HG02970 (cell line): Measurements from ENCODE around the gene ZNF225.
"Not testable (repeated sequence)": the region's sequence is repeated elsewhere in the genome, so short reads cannot be mapped to it uniquely, and the experiment has no call there.

Experiments
- ATAC-seq: cut with Tn5 transposase; IDR thresholded peaks from one replicate; pipeline ENCODE4 v1.9.1; 2021; ENCODE audit warnings: mild to moderate bottlenecking, moderate library complexity, moderate number of reproducible peaks; ENCODE audit not compliant: unreplicated experiment, low FRiP score

The ZNF225 gene

DNA sequence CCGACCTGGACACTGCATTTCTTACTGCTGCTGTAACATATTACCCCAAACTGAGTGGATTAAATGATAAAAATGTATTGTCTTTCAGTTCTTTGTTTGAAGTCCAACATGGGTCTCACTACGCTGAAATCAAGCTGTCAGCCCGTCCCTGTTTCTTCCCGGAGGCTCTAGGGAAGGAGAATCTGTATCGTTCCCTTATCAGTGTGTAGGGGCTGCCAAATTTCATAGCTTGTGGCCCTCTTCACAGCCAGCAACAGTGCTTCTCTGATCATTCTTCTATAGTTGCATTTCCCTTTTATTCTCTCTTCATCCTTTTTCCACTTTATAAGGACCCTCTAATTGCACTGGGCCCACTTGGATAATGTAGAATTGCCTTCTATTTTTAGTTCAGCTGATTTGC is 38.3 kb downstream of the ZNF225 start:
- ATAC-seq = no peak

DNA sequence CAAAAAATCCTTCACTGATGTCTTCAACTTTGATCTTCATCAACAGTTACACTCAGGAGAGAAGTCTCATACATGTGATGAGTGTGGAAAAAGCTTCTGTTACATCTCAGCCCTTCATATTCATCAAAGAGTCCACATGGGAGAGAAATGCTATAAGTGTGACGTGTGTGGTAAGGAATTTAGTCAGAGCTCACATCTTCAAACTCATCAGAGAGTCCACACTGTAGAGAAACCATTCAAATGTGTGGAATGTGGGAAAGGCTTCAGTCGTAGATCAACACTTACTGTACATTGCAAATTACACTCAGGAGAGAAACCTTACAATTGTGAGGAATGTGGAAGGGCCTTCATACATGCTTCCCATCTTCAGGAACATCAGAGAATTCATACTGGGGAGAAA is 43.3 kb downstream of the ZNF225 start:
- ATAC-seq = no peak

- no peak for ATAC-seq
Observed at GRCh38 chr19:44163789-44164188, 50.6 kb downstream of the ZNF225 start.

DNA sequence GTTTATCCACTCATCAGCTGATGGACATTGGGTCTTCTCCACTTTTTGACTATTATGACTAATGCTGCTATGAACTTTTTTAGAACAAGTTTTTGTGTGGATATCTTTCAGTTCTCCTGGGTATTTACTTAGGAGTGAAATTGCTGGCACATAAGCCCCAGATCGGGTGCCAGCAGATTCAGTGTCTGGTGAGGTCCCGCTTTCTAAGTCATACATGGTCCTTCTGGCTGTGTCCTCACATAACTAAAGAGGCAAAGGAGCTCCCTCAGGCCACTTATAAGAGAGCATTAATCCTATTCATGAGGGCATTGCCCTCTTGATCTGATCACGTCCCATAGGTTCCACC is 51.1 kb downstream of the ZNF225 start:
- no peak for ATAC-seq

GRCh38 chr19:44164673-44165512 is 51.7 kb downstream of the ZNF225 start, which contains the start of gene ZNF226:
ZNF226 (plus strand) TSS chr19:44165100; CDS start chr19:44170081, 4,981 bp downstream.
- ATAC-seq = no peak

GRCh38 chr19:44170660-44171059 is 57.5 kb downstream of the ZNF225 start:
- ATAC-seq = not testable (repeated sequence)

DNA sequence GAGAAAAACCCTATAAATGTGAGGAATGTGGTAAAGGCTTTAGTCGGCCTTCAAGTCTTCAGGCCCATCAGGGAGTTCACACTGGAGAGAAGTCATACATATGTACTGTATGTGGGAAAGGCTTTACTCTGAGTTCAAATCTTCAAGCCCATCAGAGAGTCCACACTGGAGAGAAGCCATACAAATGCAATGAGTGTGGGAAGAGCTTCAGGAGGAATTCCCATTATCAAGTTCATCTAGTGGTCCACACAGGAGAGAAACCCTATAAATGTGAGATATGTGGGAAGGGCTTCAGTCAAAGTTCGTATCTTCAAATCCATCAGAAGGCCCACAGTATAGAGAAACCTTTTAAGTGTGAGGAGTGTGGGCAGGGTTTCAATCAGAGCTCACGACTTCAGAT is 63.4 kb downstream of the ZNF225 start:
- no peak for ATAC-seq

DNA sequence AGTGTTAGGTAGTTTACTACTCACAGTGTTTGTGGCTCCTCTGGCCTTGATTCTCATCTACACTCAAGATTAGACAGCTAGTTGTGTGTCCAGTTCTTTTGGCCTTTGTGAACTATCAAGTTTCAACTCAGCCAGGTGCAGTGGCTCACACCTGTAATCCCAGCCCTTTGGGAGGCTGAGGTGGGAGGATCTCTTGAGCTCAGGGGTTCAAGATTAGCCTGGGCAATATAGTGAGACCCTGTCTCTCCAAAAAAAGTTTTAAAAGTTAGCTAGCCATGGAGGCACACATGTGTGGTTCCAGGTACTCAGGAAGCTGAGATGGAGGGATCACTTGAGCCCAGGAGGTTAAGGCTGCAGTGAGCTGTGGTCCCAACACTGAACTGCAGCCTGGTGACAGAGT is 67.8 kb downstream of the ZNF225 start:
- no peak for ATAC-seq

- no peak for ATAC-seq
Observed at GRCh38 chr19:44182145-44182544, 68.9 kb downstream of the ZNF225 start.
